Measurements from ENCODE around the gene HBM.
"Not testable (repeated sequence)": the region's sequence is repeated elsewhere in the genome, so short reads cannot be mapped to it uniquely, and the experiment has no call there.

Gene HBM

DNA sequence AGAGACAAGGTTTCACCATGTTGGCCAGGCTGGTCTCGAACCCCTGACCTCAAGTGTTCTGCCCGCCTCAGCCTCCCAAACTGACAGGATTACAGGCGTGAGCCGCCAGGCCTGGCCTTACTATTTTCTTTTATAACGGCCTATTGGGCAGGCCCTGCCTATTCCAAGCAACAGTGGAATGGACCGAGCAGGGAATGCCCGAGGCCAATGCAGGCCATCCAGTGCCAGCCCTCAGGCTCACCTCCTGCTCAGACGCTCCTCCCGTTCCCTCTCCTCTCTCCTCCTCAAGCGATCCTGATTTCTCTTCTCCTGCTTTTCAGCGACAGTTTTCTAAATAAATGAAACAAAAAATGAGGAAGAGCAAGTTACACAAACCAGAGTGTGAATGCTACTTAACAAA is 26.9 kb downstream of the HBM start:
- TF ChIP-seq, protein P1, sequence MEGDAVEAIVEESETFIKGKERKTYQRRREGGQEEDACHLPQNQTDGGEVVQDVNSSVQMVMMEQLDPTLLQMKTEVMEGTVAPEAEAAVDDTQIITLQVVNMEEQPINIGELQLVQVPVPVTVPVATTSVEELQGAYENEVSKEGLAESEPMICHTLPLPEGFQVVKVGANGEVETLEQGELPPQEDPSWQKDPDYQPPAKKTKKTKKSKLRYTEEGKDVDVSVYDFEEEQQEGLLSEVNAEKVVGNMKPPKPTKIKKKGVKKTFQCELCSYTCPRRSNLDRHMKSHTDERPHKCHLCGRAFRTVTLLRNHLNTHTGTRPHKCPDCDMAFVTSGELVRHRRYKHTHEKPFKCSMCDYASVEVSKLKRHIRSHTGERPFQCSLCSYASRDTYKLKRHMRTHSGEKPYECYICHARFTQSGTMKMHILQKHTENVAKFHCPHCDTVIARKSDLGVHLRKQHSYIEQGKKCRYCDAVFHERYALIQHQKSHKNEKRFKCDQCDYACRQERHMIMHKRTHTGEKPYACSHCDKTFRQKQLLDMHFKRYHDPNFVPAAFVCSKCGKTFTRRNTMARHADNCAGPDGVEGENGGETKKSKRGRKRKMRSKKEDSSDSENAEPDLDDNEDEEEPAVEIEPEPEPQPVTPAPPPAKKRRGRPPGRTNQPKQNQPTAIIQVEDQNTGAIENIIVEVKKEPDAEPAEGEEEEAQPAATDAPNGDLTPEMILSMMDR (IDR thresholded peaks at IDR 0.05; ENCODE audit: unreplicated experiment in 3 of 3): no peak
- H3K27ac Mint-ChIP-seq: no peak overlapping the region
- H3K4me1 Mint-ChIP-seq: no peaks in the 10 kb centered on the region
- peaks cover 72% of the 10 kb centered on the region for H3K36me3 Mint-ChIP-seq (ENCODE audit: low read depth)
- H3K4me3 Mint-ChIP-seq: no peak overlapping the region
- no peaks in the 10 kb centered on the region for H3K9me3 Mint-ChIP-seq
- no peaks in the 10 kb centered on the region for H3K27me3 Mint-ChIP-seq (ENCODE audit: low read depth)

DNA sequence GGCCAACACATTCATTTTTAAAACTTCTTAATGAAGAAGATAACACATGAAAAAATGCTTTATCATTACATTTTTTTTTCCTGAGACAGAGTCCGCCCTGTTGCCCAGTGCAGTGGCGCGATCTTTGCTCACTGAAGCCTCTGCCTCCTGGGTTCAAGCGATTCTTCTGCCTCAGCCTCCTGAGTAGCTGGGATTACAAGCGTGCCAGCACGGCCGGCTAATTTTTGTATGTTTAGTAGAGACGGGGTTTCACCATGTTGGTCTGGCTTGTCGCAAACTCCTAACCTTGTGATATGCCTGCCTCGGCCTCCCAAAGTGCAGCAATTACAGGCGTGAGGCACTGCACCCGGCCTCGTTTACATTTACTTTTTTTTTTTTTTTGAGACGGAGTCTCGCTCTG is 27.7 kb downstream of the HBM start:
- no peaks in the 10 kb centered on the region for H3K9me3 Mint-ChIP-seq
- no peak overlapping the region for H3K27ac Mint-ChIP-seq
- TF ChIP-seq, protein P1 (IDR thresholded peaks at IDR 0.05; ENCODE audit: unreplicated experiment in 3 of 3): no peak
- H3K36me3 Mint-ChIP-seq (ENCODE audit: low read depth): peaks cover 77% of the 10 kb centered on the region
- no peaks in the 10 kb centered on the region for H3K27me3 Mint-ChIP-seq (ENCODE audit: low read depth)
- no peak overlapping the region for H3K4me3 Mint-ChIP-seq
- no peaks in the 10 kb centered on the region for H3K4me1 Mint-ChIP-seq

DNA sequence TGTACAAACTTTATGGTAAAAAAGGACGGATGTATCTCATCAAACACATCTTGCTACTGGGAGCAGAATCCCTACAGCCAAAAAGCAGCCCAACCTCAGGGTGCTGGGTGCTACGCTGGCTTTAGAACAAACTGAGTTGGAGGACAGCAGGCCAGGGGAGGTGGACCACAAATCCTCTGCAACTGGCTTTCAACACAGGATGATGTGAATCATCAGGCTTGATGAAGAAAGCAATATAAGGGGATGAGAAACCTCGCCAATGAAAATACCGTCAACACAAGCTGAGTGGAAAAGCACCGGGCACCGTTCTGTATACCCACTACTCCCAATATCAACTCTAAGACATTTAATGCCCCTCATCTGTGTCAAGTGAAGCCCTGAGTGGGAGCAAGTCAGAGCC is 28.7 kb downstream of the HBM start:
- TF ChIP-seq, protein P1 (IDR thresholded peaks at IDR 0.05; ENCODE audit: unreplicated experiment in 3 of 3): no peak
- Mint-ChIP-seq H3K4me1 (no peaks in the 10 kb centered on the region), H3K27ac (no peak overlapping the region), H3K27me3 (ENCODE audit: low read depth) (no peaks in the 10 kb centered on the region), H3K9me3 (no peaks in the 10 kb centered on the region), H3K4me3 (no peak overlapping the region), H3K36me3 (ENCODE audit: low read depth) (peaks cover 75% of the 10 kb centered on the region)

DNA sequence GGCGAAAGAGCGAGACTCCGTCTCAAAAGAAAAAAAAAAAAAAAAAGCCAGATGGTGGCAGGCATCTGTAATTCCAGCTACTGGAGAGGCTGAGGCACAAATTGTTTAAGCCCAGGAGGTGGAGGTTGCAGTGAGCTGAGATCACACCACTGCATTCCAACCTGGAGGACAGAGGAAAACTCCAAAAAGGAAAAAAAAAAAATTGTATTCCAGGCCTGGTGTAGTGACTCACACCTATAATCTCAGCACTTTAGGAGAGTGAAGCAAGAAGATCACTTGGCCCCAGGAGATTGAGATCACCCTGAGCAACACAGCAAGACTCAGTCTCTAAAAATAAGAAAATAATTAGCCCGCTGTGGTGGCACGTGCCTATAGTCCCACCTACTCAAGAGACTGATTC is 34.6 kb downstream of the HBM start:
- Mint-ChIP-seq H3K9me3 (no peaks in the 10 kb centered on the region), H3K4me1 (no peaks in the 10 kb centered on the region), H3K4me3 (no peak overlapping the region), H3K36me3 (ENCODE audit: low read depth) (peaks cover 68% of the 10 kb centered on the region), H3K27ac (peak overlapping the region in 1 of 3 experiments; percentile 28), H3K27me3 (ENCODE audit: low read depth) (no peaks in the 10 kb centered on the region)
- TF ChIP-seq, protein P1 (IDR thresholded peaks at IDR 0.05; ENCODE audit: unreplicated experiment in 3 of 3): no peak

DNA sequence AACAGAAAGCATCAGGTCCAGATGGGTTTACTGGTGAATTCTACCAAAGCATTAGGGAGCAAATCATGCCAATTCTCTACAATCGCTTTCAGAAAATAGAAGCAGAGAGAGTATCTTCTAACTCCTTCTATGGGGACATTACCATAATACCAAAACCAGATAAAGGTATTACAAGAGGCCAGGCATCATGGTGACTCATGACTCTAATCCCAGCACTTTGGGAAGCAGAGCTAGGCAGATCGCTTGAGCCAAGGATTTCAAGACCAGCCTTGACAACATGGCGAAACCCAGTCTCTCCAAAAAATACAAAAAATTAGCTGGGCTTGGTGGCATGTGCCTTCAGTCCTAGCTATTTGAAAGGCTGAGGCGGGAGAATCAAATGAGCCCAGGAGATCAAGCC is 37.5 kb downstream of the HBM start:
- TF ChIP-seq, protein P1 (IDR thresholded peaks at IDR 0.05; ENCODE audit: unreplicated experiment in 3 of 3): no peak
- H3K4me1 Mint-ChIP-seq: no peaks in the 10 kb centered on the region
- no peak overlapping the region for H3K27ac Mint-ChIP-seq
- no peak overlapping the region for H3K4me3 Mint-ChIP-seq
- no peaks in the 10 kb centered on the region for H3K9me3 Mint-ChIP-seq
- no peaks in the 10 kb centered on the region for H3K27me3 Mint-ChIP-seq (ENCODE audit: low read depth)
- H3K36me3 Mint-ChIP-seq (ENCODE audit: low read depth): peaks cover 72% of the 10 kb centered on the region

DNA sequence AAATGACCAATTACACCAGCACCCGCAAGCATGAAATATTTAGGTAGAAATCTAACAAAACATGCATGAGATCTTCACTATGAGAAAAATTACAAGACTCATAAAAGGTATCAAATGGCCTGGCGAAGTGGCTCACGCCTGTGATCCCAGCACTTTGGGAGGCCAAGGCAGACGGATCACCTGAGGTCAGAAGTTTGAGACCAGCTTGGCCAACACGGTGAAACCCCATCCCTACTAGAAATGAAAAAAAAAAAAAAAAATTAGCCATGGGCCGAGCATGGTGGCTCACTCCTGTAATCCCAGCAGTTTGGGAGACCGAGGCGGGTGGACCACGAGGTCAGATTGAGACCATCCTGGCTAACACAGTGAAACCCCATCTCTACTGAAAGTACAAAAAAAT is 38.3 kb downstream of the HBM start:
- not testable (repeated sequence) for H3K4me3 Mint-ChIP-seq; H3K27me3 Mint-ChIP-seq (ENCODE audit: low read depth); H3K27ac Mint-ChIP-seq; H3K4me1 Mint-ChIP-seq; H3K9me3 Mint-ChIP-seq
- H3K36me3 Mint-ChIP-seq (ENCODE audit: low read depth): peaks cover 70% of the 10 kb centered on the region

DNA sequence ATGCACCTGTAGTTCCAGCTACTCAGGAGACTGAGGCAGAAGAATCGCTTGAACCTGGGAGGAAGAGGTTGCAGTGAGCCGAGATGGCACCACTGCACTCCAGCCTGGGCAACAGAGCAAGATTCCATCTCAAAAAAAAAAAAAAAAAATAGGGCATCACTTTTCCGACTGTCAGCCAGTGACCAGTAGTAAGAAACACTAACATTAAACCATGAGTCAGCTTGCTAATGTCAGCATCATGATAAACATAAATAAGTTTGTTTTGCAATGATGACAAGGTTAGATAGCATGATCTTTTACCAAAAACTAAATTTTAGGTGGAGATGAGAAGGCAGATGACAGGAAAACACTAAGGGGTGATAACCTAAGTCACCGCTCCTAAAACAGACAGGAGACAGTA is 43.6 kb downstream of the HBM start:
- H3K27ac Mint-ChIP-seq; H3K4me1 Mint-ChIP-seq; H3K27me3 Mint-ChIP-seq (ENCODE audit: low read depth); H3K9me3 Mint-ChIP-seq; H3K4me3 Mint-ChIP-seq: not testable (repeated sequence)
- H3K36me3 Mint-ChIP-seq (ENCODE audit: low read depth): peaks cover 71% of the 10 kb centered on the region

DNA sequence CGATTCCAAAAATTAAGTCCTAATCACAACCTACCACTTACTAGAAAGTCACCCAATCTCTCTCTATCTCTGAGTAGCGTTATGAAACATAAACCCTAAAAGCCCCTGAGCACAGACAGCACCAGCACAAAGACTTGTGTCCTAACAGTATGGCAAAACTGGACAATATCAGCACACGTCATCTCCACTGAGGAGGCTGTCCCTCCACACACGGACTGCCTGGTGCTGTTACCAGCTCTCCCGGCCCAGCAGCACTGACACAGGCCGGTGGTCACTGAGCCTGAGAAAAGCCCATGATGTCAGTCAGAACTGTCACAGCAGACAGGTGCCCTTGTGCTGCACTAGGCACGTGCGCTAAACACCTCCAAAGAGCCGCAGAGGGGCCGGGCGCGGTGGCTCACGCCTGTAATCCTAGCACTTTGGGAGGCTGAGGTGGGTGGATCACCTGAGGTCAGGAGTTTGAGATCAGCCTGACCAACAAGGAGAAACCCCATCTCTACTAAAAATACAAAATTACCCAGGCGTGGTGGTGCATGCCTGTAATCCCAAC is 45.9 kb downstream of the HBM start:
- H3K4me3 Mint-ChIP-seq; H3K4me1 Mint-ChIP-seq; H3K27me3 Mint-ChIP-seq (ENCODE audit: low read depth); H3K9me3 Mint-ChIP-seq: not testable (repeated sequence)
- Mint-ChIP-seq H3K27ac (peak overlapping the region in 1 of 3 experiments; percentile 46), H3K36me3 (ENCODE audit: low read depth) (peaks cover 70% of the 10 kb centered on the region)
